Mesenchymal stem cell (in vitro differentiated cells and primary cell): Measurements from ENCODE around the gene SNN.

Source experiments
- DNase-seq: peaks from one replicate; pipeline ENCODE4 v3.0.0-alpha.2; 2013
- H2AFZ ChIP-seq: one replicate; pipeline ENCODE4 v1.6.1; 2013; ENCODE audit warnings: low read depth, mild to moderate bottlenecking, control low read depth, inconsistent platforms, low read length, moderate library complexity
- H2AK5ac ChIP-seq: 2 replicates; pipeline ENCODE4 v1.6.1; 2013; ENCODE audit warnings: low read length, moderate library complexity, mild to moderate bottlenecking, inconsistent platforms; ENCODE audit not compliant: severe bottlenecking
- H2BK120ac ChIP-seq: one replicate; pipeline ENCODE4 v1.6.1; 2013; ENCODE audit warnings: low read depth, mild to moderate bottlenecking, inconsistent platforms, low read length, moderate library complexity
- H2BK12ac ChIP-seq, 2 experiments: one replicate each; pipeline ENCODE4 v1.6.1; 2013; ENCODE audit warnings: inconsistent platforms in 2 of 2, low read length in 2 of 2, mild to moderate bottlenecking in 2 of 2, moderate library complexity in 2 of 2, control low read depth in 1 of 2
- H2BK15ac ChIP-seq: one replicate; pipeline ENCODE4 v1.6.1; 2013; ENCODE audit warnings: mild to moderate bottlenecking, low read depth, inconsistent platforms; ENCODE audit not compliant: poor library complexity, severe bottlenecking
- H2BK5ac ChIP-seq: 2 replicates; pipeline ENCODE4 v1.6.1; 2013; ENCODE audit warnings: low read depth, mild to moderate bottlenecking, low read length, control low read depth, inconsistent platforms; ENCODE audit not compliant: poor library complexity, severe bottlenecking
- H3K14ac ChIP-seq, 2 experiments: one replicate each; pipeline ENCODE4 v1.6.1; 2013; ENCODE audit warnings: inconsistent platforms in 2 of 2, low read length in 2 of 2, control low read depth in 1 of 2, mild to moderate bottlenecking in 1 of 2, moderate library complexity in 1 of 2
- H3K18ac ChIP-seq, 2 experiments: one replicate each; pipeline ENCODE4 v1.6.1; 2013; ENCODE audit warnings: inconsistent platforms in 2 of 2, low read length in 2 of 2, control low read depth in 1 of 2, low read depth in 1 of 2, mild to moderate bottlenecking in 1 of 2
- H3K23ac ChIP-seq, 2 experiments: one replicate each; pipeline ENCODE4 v1.6.1; 2013; ENCODE audit warnings: inconsistent platforms in 2 of 2, low read length in 2 of 2, mild to moderate bottlenecking in 2 of 2, moderate library complexity in 2 of 2, control low read depth in 1 of 2
- H3K27ac ChIP-seq: 2 replicates; pipeline ENCODE4 v1.5.1; 2013; ENCODE audit warnings: mild to moderate bottlenecking, moderate library complexity, low read length, control low read depth, inconsistent platforms; ENCODE audit not compliant: poor library complexity, severe bottlenecking
- H3K27me3 ChIP-seq, 2 experiments: 2 replicates each; pipeline versions ENCODE4 v1.6.1 to v1.7.0; 2013; ENCODE audit warnings: low read length in 2 of 2, mild to moderate bottlenecking in 2 of 2, moderate library complexity in 2 of 2, control low read depth in 1 of 2, inconsistent platforms in 1 of 2; ENCODE audit not compliant: control insufficient read depth in 1 of 2, insufficient read depth in 1 of 2
- H3K36me3 ChIP-seq, 2 experiments: 2 replicates each; pipeline versions ENCODE4 v1.6.1 to v1.7.0; 2013; ENCODE audit warnings: low read length in 2 of 2, control low read depth in 1 of 2, inconsistent platforms in 1 of 2, low read depth in 1 of 2, mild to moderate bottlenecking in 1 of 2; ENCODE audit not compliant: insufficient read depth in 2 of 2, control insufficient read depth in 1 of 2
- H3K4ac ChIP-seq, 2 experiments: one replicate each; pipeline ENCODE4 v1.6.1; 2013; ENCODE audit warnings: inconsistent platforms in 2 of 2, low read length in 2 of 2, mild to moderate bottlenecking in 2 of 2, moderate library complexity in 2 of 2, control low read depth in 1 of 2, low read depth in 1 of 2
- H3K4me1 ChIP-seq: 2 replicates; pipeline ENCODE4 v1.6.1; 2013; ENCODE audit warnings: low read depth, low read length, control low read depth; ENCODE audit not compliant: control insufficient read depth, insufficient read depth
- H3K4me2 ChIP-seq: 2 replicates; pipeline ENCODE4 v1.6.1; 2013; ENCODE audit warnings: low read length, mild to moderate bottlenecking, inconsistent platforms; ENCODE audit not compliant: poor library complexity, severe bottlenecking
- H3K4me3 ChIP-seq, 2 experiments: 2 replicates each; pipeline versions ENCODE4 v1.5.1 to v1.7.0; 2013; ENCODE audit warnings: low read length in 2 of 2, mild to moderate bottlenecking in 2 of 2, control low read depth in 1 of 2, low read depth in 1 of 2; ENCODE audit not compliant: insufficient read depth in 1 of 2
- H3K79me1 ChIP-seq: replicated peaks from 2 replicates; pipeline ENCODE4 v1.6.1; 2013; ENCODE audit warnings: mild to moderate bottlenecking, control low read depth, low read length, inconsistent platforms; ENCODE audit not compliant: poor library complexity, severe bottlenecking
- H3K9ac ChIP-seq: 2 replicates; pipeline ENCODE4 v1.7.0; 2013; ENCODE audit warnings: mild to moderate bottlenecking, low read length, moderate library complexity
- H3K9me3 ChIP-seq: 2 replicates; pipeline ENCODE4 v1.7.0; 2013; ENCODE audit warnings: mild to moderate bottlenecking, low read length; ENCODE audit not compliant: control insufficient read depth
- H4K8ac ChIP-seq: one replicate; pipeline ENCODE4 v1.6.1; 2013; ENCODE audit warnings: inconsistent platforms, mild to moderate bottlenecking, low read length, moderate library complexity
- H4K91ac ChIP-seq: one replicate; pipeline ENCODE4 v1.6.1; 2013; ENCODE audit warnings: mild to moderate bottlenecking, low read length, inconsistent platforms
- WGBS: methylation state at CpG from one replicate; pipeline ENCODE4 v1.1.7; 2013; ENCODE audit warnings: mixed read lengths; 5-methylcytosine and 5-hydroxymethylcytosine counted together

Gene SNN

DNA sequence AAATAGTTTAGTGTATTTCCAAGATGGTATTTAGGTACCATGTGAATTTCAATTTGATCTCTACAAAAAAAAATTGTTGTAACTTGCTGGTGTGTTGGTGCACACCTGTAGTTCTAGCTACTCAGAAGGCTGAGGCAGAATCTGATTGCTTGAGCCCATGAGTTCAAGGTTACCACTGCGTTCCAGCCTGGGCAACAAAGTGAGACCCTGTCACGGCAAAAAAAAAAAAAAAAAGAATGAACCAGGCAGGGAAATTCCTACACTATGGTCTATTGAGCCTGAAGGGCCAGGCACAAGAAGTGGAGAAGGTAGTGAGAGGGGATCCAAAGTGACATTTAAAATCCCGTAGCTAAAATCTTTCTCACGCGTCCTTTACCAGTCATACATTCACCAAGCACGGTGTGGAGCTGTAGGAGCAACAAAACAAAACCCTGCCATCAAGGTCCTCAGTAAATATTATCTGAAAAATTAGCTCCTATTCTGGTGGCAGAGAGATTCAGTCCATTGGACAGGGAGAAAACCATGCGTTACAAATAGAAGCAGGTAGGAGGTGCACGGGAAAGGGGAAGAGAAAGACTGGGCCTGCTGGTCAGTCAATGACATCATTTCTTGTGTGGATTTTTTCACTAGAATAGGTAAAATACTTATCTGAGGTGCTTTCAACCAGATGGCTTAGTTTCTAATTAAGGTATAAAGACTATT, 47.1 kb downstream of the SNN start:
- Histone ChIP-seq H3K18ac (no peak overlapping the region), H3K14ac (no peak overlapping the region), H3K27ac (no peak overlapping the region), H3K23ac (no peak overlapping the region), H3K27me3 (no peaks in the 10 kb centered on the region), H3K4ac (no peak overlapping the region), H3K36me3 (peaks cover 14 to 65% of the 10 kb centered on the region in 2 experiments), H2BK120ac (no peak overlapping the region), H2AFZ (no peak overlapping the region), H2BK12ac (no peak overlapping the region), H3K9me3 (no peaks in the 10 kb centered on the region), H3K4me3 (no peak overlapping the region), H4K8ac (no peak overlapping the region), H3K79me1 (peaks cover 23% of the 10 kb centered on the region), H3K4me1 (peaks cover 5% of the 10 kb centered on the region), H4K91ac (no peak overlapping the region), H3K9ac (no peak overlapping the region), H2AK5ac (no peak overlapping the region), H3K4me2 (no peak overlapping the region), H2BK5ac (no peak overlapping the region), H2BK15ac (no peak overlapping the region)
- no peak for DNase-seq
- 97% methylated on average over 5 of the region's 8 CpGs for WGBS

DNA sequence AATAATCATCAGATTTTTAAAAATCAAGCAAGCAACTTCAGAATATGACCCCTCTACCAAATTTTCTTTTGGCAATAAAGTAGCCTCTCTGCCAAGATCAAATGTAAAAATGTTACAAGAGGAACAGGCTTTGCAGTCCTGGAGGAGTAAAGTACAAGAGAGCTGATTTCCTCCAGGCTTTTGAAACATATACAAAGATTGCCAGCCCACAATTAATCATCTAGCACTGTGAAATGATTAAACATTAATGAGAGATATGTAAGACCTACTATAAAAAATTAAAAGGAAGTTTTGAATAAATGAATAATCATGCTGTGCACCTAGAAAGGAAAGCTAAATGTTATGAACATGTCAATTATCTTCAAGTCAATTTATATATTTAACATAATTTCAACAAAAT, 48.1 kb downstream of the SNN start:
- H3K79me1 ChIP-seq = peaks cover 23% of the 10 kb centered on the region
- H4K8ac ChIP-seq = no peak overlapping the region
- H3K4ac ChIP-seq = no peak overlapping the region
- no peak overlapping the region for H2BK12ac ChIP-seq
- H3K14ac ChIP-seq = no peak overlapping the region
- no peak overlapping the region for H3K18ac ChIP-seq
- no peak overlapping the region for H4K91ac ChIP-seq
- H2AFZ ChIP-seq = no peak overlapping the region
- H3K9ac ChIP-seq = peak overlapping the region; percentile 37
- no peak for DNase-seq
- H2BK120ac ChIP-seq = no peak overlapping the region
- H2BK5ac ChIP-seq = no peak overlapping the region
- no peaks in the 10 kb centered on the region for H3K9me3 ChIP-seq
- H2BK15ac ChIP-seq = no peak overlapping the region
- peaks cover 4% of the 10 kb centered on the region for H3K4me1 ChIP-seq
- H3K36me3 ChIP-seq = peaks cover 21 to 62% of the 10 kb centered on the region in 2 experiments
- no peak overlapping the region for H2AK5ac ChIP-seq
- H3K23ac ChIP-seq = no peak overlapping the region
- no peak overlapping the region for H3K4me3 ChIP-seq
- no peaks in the 10 kb centered on the region for H3K27me3 ChIP-seq
- no peak overlapping the region for H3K27ac ChIP-seq
- H3K4me2 ChIP-seq = no peak overlapping the region

DNA sequence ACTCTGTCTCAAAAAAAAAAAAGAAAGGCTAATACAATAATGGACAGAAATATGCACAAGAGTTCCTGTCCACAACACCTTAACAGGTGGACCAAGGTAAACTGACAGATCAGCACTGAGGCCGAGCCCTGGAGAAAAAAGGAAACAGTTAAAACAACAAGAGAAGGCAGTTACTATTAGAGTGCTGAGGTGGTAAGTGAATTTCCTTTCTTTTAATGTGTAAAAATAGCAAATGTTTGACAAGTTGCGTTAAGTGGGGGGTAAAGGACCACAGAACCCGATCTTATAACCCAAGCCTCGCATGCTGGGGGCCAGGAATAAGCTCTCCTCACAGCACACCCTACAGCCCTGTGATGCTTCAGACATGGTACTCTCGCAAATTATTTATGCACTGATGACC, 49.6 kb downstream of the SNN start:
- Histone ChIP-seq H3K36me3 (peaks cover 18 to 63% of the 10 kb centered on the region in 2 experiments), H3K4me3 (no peak overlapping the region), H3K14ac (no peak overlapping the region), H3K79me1 (peaks cover 21% of the 10 kb centered on the region), H3K18ac (no peak overlapping the region), H3K4me2 (no peak overlapping the region), H3K9me3 (no peaks in the 10 kb centered on the region), H2BK12ac (no peak overlapping the region), H2BK5ac (no peak overlapping the region), H3K9ac (no peak overlapping the region), H2BK15ac (no peak overlapping the region), H4K91ac (no peak overlapping the region), H3K27me3 (no peaks in the 10 kb centered on the region), H3K23ac (no peak overlapping the region), H4K8ac (no peak overlapping the region), H3K4me1 (peaks cover 4% of the 10 kb centered on the region), H2BK120ac (no peak overlapping the region), H2AFZ (no peak overlapping the region), H2AK5ac (no peak overlapping the region), H3K4ac (no peak overlapping the region), H3K27ac (no peak overlapping the region)
- no peak for DNase-seq
- 64% methylated on average over 4 of the region's 5 CpGs for WGBS

DNA sequence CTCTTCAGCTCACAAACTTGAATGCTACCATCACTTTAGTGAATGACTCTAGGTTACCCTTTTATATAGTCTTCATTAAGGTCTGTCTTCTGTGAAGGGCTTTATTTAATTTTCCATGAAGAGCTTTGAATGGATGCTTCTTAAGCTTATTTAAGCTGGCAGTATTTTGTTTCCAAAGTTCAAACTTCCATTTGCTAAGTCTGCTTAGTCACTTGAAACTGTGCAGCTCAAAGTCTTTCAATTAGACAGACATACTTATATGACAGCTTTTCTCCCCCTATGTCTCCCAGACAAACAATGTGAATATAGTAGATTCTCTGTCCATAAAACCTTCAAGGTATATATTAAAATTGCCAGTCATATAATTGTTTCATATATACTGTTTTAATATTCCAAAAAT, 50.9 kb downstream of the SNN start:
- H3K9ac ChIP-seq = no peak overlapping the region
- no peak for DNase-seq

More for the DNA sequence above, 50.9 kb downstream of the SNN start:
- Histone ChIP-seq H4K91ac (no peak overlapping the region), H3K4me2 (no peak overlapping the region), H2BK5ac (no peak overlapping the region), H3K4ac (no peak overlapping the region), H3K36me3 (peaks cover 18 to 66% of the 10 kb centered on the region in 2 experiments), H3K79me1 (peaks cover 18% of the 10 kb centered on the region), H2BK12ac (no peak overlapping the region), H3K23ac (no peak overlapping the region), H3K4me3 (no peak overlapping the region), H3K4me1 (peaks cover 4% of the 10 kb centered on the region), H3K18ac (no peak overlapping the region), H2BK15ac (no peak overlapping the region), H2AFZ (no peak overlapping the region), H3K27ac (no peak overlapping the region), H2AK5ac (no peak overlapping the region), H2BK120ac (no peak overlapping the region), H4K8ac (no peak overlapping the region), H3K27me3 (no peaks in the 10 kb centered on the region), H3K9me3 (no peaks in the 10 kb centered on the region), H3K14ac (no peak overlapping the region)
